ENCODE results near the gene ANXA6. TPM values are rescaled to one million over a fixed set of nuclear protein-coding genes. Genes with fewer than 3 reads are reported as not detected.
A peak's percentile ranks its signal among the peaks of the same experiment; 100 is the strongest.

Gene ANXA6
- total RNA-seq, 1 donor from 2014 or later, result 224 TPM

GRCh38 chr5:151130922-151131891, 26.4 kb downstream of the ANXA6 start:
- Mint-ChIP-seq H3K27ac (ENCODE audit: unreplicated experiment) (no peak overlapping the region), H3K9me3 (ENCODE audit: unreplicated experiment) (no peaks in the 10 kb centered on the region), H3K4me1 (ENCODE audit: unreplicated experiment) (peaks cover 22% of the 10 kb centered on the region), H3K27me3 (ENCODE audit: unreplicated experiment) (peaks cover 8% of the 10 kb centered on the region), H3K4me3 (ENCODE audit: unreplicated experiment) (peak overlapping the region; percentile 23), H3K36me3 (ENCODE audit: low read depth, unreplicated experiment) (peaks cover 70% of the 10 kb centered on the region)
- DNase-seq (ENCODE audit: low spot score), result no peak
- TF ChIP-seq CTCF (IDR thresholded peaks at IDR 0.05; ENCODE audit: unreplicated experiment), result no peak

GRCh38 chr5:151130235-151130921, 27.2 kb downstream of the ANXA6 start:
- H3K9me3 Mint-ChIP-seq (ENCODE audit: unreplicated experiment), result no peaks in the 10 kb centered on the region
- H3K4me3 Mint-ChIP-seq (ENCODE audit: unreplicated experiment), result no peak overlapping the region
- no peak for TF ChIP-seq CTCF (IDR thresholded peaks at IDR 0.05; ENCODE audit: unreplicated experiment)
- peak overlapping the region; percentile 42 for H3K27ac Mint-ChIP-seq (ENCODE audit: unreplicated experiment)
- H3K4me1 Mint-ChIP-seq (ENCODE audit: unreplicated experiment), result peaks cover 25% of the 10 kb centered on the region
- DNase-seq (ENCODE audit: low spot score), result no peak
- peaks cover 68% of the 10 kb centered on the region for H3K36me3 Mint-ChIP-seq (ENCODE audit: low read depth, unreplicated experiment)
- peaks cover 4% of the 10 kb centered on the region for H3K27me3 Mint-ChIP-seq (ENCODE audit: unreplicated experiment)

GRCh38 chr5:151128817-151129216, 28.8 kb downstream of the ANXA6 start:
- H3K27ac Mint-ChIP-seq (ENCODE audit: unreplicated experiment), result no peak overlapping the region

GRCh38 chr5:151127926-151128325, 29.7 kb downstream of the ANXA6 start:
- no peak for TF ChIP-seq CTCF (IDR thresholded peaks at IDR 0.05; ENCODE audit: unreplicated experiment)
- H3K4me3 Mint-ChIP-seq (ENCODE audit: unreplicated experiment), result peak overlapping the region; percentile 28
- peaks cover 4% of the 10 kb centered on the region for H3K27me3 Mint-ChIP-seq (ENCODE audit: unreplicated experiment)
- H3K27ac Mint-ChIP-seq (ENCODE audit: unreplicated experiment), result no peak overlapping the region
- H3K9me3 Mint-ChIP-seq (ENCODE audit: unreplicated experiment), result no peaks in the 10 kb centered on the region
- H3K36me3 Mint-ChIP-seq (ENCODE audit: low read depth, unreplicated experiment), result peaks cover 56% of the 10 kb centered on the region
- DNase-seq (ENCODE audit: low spot score), result no peak
- peaks cover 25% of the 10 kb centered on the region for H3K4me1 Mint-ChIP-seq (ENCODE audit: unreplicated experiment)

More at GRCh38 chr5:151128817-151129216, 28.8 kb downstream of the ANXA6 start:
- H3K27me3 Mint-ChIP-seq (ENCODE audit: unreplicated experiment), result peaks cover 4% of the 10 kb centered on the region
- H3K4me1 Mint-ChIP-seq (ENCODE audit: unreplicated experiment), result peaks cover 25% of the 10 kb centered on the region
- no peaks in the 10 kb centered on the region for H3K9me3 Mint-ChIP-seq (ENCODE audit: unreplicated experiment)
- peak overlapping the region; percentile 9 for H3K4me3 Mint-ChIP-seq (ENCODE audit: unreplicated experiment)
- H3K36me3 Mint-ChIP-seq (ENCODE audit: low read depth, unreplicated experiment), result peaks cover 65% of the 10 kb centered on the region
- no peak for DNase-seq (ENCODE audit: low spot score)
- no peak for TF ChIP-seq CTCF (IDR thresholded peaks at IDR 0.05; ENCODE audit: unreplicated experiment)

Data from endothelial cell (in vitro differentiated cells).